Common myeloid progenitor, CD34-positive (primary cell): ENCODE measurements around the gene FAM13A.

ENCODE experiments used
- CTCF ChIA-PET: fragments of 350-600 bp; sonication (Branson Sonifier 250); formaldehyde crosslinking; loops from one replicate; lab custom pipeline; 2021; ENCODE audit warnings: antibody characterized with exemption; lab: Charles Lee
- POLR2A ChIA-PET: fragments of 350-600 bp; sonication (Branson Sonifier 250); formaldehyde crosslinking; loops from one replicate; lab custom pipeline; 2021; ENCODE audit warnings: antibody characterized with exemption; lab: Charles Lee
- DNase-seq, 3 donors: peaks; one replicate each; pipeline versions ENCODE4 v3.0.0 to v3.0.0-alpha.2; 2013
- H3K27ac ChIP-seq, 2 experiments: 1 replicate in 1 of 2; 2 replicates in 1 of 2; pipeline ENCODE4 v1.7.0; 2013; ENCODE audit warnings: inconsistent platforms in 2 of 2, low read length in 2 of 2, mild to moderate bottlenecking in 2 of 2, low read depth in 1 of 2, moderate library complexity in 1 of 2; ENCODE audit not compliant: severe bottlenecking in 2 of 2, insufficient read depth in 1 of 2, poor library complexity in 1 of 2
- H3K27me3 ChIP-seq, 5 experiments: replicated peaks in 2 of 5; 1 replicate in 3 of 5; 2 replicates in 2 of 5; pipeline versions ENCODE4 v1.6.1 to v1.7.0; 2013; ENCODE audit warnings: low read length in 4 of 5, mild to moderate bottlenecking in 2 of 5, moderate library complexity in 2 of 5, inconsistent platforms in 1 of 5; ENCODE audit not compliant: insufficient read depth in 5 of 5, control insufficient read depth in 4 of 5
- H3K36me3 ChIP-seq, 4 experiments: 1 replicate in 2 of 4; 2 replicates in 2 of 4; pipeline versions ENCODE4 v1.6.1 to v1.7.0; 2013; ENCODE audit warnings: low read length in 3 of 4, control low read depth in 1 of 4, mild to moderate bottlenecking in 1 of 4; ENCODE audit not compliant: control insufficient read depth in 4 of 4, insufficient read depth in 4 of 4
- H3K4me1 ChIP-seq, 4 experiments: 1 replicate in 3 of 4; 2 replicates in 1 of 4; pipeline versions ENCODE4 v1.6.1 to v1.7.1; 2013; ENCODE audit warnings: low read length in 3 of 4, mild to moderate bottlenecking in 3 of 4, control low read depth in 1 of 4, inconsistent platforms in 1 of 4, moderate library complexity in 1 of 4; ENCODE audit not compliant: control insufficient read depth in 4 of 4, insufficient read depth in 4 of 4; ENCODE audit errors: control extremely low read depth in 1 of 4
- H3K4me3 ChIP-seq, 7 experiments: 1 replicate in 4 of 7; 2 replicates in 3 of 7; pipeline versions ENCODE4 v1.5.1 to v1.7.0; 2013; ENCODE audit warnings: mild to moderate bottlenecking in 7 of 7, low read length in 6 of 7, moderate library complexity in 6 of 7, inconsistent platforms in 2 of 7, low read depth in 2 of 7, control low read depth in 1 of 7; ENCODE audit not compliant: insufficient read depth in 4 of 7, control insufficient read depth in 1 of 7; ENCODE audit errors: extremely low read depth in 1 of 7
- H3K9me3 ChIP-seq, 5 experiments: 1 replicate in 4 of 5; 2 replicates in 1 of 5; pipeline versions ENCODE4 v1.6.1 to v1.7.1; 2013; ENCODE audit warnings: low read length in 4 of 5, mild to moderate bottlenecking in 2 of 5, inconsistent platforms in 1 of 5, low read depth in 1 of 5, moderate library complexity in 1 of 5; ENCODE audit not compliant: control insufficient read depth in 4 of 5, insufficient read depth in 2 of 5; ENCODE audit errors: control extremely low read depth in 1 of 5
- WGBS: methylation state at CpG from one replicate; pipeline ENCODE4 v1.1.5; 2013; ENCODE audit not compliant: insufficient coverage; 5-methylcytosine and 5-hydroxymethylcytosine counted together

Gene FAM13A

GRCh38 chr4:88681209-88681608, 375.8 kb downstream of the FAM13A start:
- CTCF ChIA-PET: interaction anchor here (1.1 kb wide), 1 partner anchor 9 kb away, joined by 4 read pairs; no protein-coding TSS in a partner anchor

More at GRCh38 chr4:88681209-88681608, 375.8 kb downstream of the FAM13A start:
- POLR2A ChIA-PET: no interaction called here
- Histone ChIP-seq H3K9me3 (peaks cover 0 to 6% (median 4%) of the 10 kb centered on the region in 5 experiments), H3K27ac (no peak overlapping the region), H3K36me3 (peaks cover 24 to 55% (median 25%) of the 10 kb centered on the region in 4 experiments), H3K4me1 (no peaks in the 10 kb centered on the region), H3K27me3 (no peaks in the 10 kb centered on the region), H3K4me3 (no peak overlapping the region)
- DNase-seq: no peak
- WGBS: 90% methylated on average over 4 of the region's 5 CpGs
